Measurements from ENCODE around the gene RTRAF. TPM values are rescaled to one million over a fixed set of nuclear protein-coding genes. Genes with fewer than 3 reads are reported as not detected.

The RTRAF gene
- total and polyA plus RNA-seq, 9 of the 15 experiments (the other 6 are each of a cell fraction or from before 2014, with no cell fraction given) = 126 to 204 (median 155) TPM

- no peak for TF ChIP-seq TFE3 (CRISPR knock-in tag; IDR thresholded peaks at IDR 0.05)
- no peak for TF ChIP-seq ZBTB43 (CRISPR knock-in tag; IDR thresholded peaks at IDR 0.05)
- 0 out of 2 replicates have a peak, but pooled peaks have one; percentile 40 for TF ChIP-seq DPF2 (IDR thresholded peaks at IDR 0.05)
- TF ChIP-seq MAFG (tag; conservative IDR thresholded peaks at IDR 0.05) = peak; percentile 31; the same call in 1 of the 2 replicates
- 0 out of 2 replicates have a peak, but pooled peaks have one; percentile 12 for TF ChIP-seq MGA (IDR thresholded peaks at IDR 0.05)
- TF ChIP-seq ETV1 (tag; conservative IDR thresholded peaks at IDR 0.05; ENCODE audit: low read depth) = 0 out of 2 replicates have a peak, but pooled peaks have one; percentile 9
- TF ChIP-seq CHAMP1 (IDR thresholded peaks at IDR 0.05) = no peak
Measured at GRCh38 chr14:52020866-52021717, 31.7 kb downstream of the RTRAF start (continued).

Measured in K562 (cell line).